IPS DF 4.7 (cell line): ENCODE results near the gene PLEKHD1.

Source experiments
- DNase-seq: peaks from one replicate; pipeline ENCODE4 v3.0.0-alpha.2; 2013; ENCODE audit warnings: low spot score; ENCODE audit errors: extremely low read depth

Gene PLEKHD1

DNA sequence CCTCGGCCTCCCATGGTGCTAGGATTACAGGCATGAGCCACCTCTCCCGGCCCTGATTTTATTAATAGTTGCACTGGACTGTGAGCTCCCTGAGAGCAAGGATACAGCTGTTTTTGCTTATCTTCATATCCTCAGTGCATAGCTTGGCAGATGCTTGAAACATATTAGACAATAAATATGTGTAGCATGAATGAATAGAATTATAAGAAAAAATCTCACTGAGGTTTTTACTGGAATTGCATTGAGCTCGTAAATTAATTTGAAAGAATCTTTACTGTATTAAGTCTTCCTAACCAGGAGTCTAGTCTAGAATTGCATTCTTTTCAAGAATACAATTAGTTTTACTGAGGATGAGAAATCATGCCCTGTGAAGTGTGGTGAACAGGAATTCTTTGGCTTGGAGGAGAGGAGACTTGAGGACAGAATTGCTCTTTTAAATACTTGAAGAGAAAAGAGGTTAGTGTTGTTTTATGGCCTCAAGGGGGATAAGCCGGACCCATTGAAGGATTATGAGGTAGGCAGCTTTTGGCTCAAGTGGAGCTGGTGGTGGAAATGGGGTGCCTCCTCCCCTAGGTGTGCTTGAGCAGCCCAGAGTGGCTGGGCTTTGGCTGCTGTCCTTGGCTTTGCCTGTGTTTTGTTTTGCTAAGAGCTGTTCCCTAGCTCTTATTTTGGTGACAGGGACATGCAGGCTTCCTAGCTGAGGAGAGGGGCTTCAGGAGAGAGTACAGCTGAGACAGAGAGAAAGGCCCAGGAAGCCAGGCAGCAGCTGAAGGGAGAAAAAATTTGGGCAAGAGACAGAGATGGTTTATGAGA lies 34.0 kb downstream of the PLEKHD1 start:
- DNase-seq, result no peak

DNA sequence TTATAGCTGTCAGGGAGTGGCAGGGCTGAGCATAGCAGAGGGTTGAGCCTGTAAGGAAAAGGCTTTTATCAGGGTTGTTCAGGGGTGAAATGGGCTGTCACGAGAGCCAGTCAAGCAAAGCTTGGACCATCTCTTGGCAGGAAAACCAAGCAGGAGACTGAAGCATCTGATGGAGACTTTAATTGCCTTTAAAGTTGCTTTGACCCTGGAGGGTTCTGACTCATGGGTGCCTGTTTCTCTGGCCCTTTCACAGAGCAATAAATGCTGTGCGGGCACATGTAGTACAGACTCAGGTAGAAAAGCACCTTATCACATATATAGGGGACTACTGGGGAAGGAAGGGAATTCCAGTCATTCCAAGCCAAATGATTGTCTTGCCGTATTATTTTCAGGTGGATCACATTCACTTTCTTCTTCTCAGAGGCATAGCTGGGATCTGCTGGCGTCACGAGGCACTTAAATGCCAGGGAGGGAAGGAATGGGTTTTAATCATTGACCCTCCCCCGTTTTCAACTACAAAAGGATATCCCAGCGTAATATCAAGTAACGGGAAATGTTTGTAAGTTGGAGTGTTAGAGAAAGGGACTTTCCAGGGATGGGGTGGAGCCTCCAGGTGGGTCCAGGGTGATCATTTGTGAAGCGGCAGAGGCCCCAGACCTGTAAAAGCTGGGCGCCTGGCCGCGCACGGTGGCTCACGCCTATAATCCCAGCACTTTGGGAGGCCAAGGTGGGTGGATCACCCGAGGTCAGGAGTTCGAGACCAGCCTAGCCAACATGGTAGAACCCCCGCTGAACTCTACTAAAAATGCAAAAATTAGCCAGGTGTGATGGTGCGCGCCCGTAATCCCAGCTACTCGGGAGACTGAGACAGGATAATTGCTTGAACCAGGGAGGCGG lies 34.9 kb downstream of the PLEKHD1 start:
- no peak for DNase-seq

DNA sequence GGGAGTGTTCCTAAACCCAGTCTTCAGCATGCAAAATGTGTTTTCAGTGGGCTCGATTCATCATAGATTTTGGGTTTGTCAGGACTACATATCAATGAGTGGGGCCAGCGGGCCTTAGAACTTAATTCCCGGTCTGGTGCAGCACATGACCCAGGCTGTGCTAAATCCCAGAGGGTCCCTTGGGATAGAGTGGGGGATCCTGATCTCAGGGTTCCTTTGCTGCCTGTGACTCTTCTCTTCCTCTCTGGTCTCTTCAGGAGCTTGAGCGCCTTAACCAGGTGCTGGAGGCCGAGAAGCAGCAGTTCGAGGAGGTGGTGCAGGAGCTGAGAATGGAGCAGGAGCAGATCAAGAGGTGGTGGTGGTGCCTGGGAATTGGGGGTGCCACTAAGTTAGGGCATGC lies 37.5 kb downstream of the PLEKHD1 start:
- no peak for DNase-seq

DNA sequence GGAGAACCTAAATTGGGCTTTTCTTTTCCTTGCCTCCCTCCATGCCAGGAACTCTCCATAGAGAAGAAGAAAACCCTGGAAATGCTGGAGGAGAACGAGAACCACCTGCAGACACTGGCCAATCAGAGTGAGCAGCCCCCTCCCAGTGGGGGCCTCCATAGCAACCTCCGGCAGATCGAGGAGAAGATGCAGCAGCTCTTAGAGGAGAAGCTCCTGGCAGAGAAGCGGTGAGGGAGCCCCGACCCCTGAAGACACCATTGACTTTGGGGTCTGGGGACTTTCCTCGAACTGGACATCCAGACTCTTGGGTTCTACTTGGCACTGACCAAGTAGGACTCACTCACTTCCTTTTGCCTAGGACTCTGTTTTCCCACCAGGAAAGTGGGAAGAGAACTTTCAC lies 41.4 kb downstream of the PLEKHD1 start:
- DNase-seq, result no peak

DNA sequence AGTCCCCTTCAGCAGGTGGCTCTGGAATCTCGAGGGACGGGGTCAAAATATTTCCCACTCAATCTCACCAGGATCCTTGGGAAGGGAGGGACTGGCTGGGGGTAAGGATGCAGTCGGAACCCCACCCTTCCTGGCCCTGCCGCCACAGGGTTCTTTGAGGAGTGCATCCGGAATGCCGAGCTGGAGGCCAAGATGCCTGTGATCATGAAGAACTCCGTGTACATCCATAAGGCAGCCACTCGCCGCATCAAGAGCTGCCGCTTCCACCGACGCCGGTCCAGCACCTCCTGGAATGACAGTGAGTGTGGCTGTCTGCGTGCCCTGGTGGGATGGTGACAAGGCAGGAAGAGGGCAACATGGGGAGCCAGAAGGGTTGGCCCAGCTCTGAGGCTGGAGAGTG lies 43.1 kb downstream of the PLEKHD1 start:
- DNase-seq, result no peak

DNA sequence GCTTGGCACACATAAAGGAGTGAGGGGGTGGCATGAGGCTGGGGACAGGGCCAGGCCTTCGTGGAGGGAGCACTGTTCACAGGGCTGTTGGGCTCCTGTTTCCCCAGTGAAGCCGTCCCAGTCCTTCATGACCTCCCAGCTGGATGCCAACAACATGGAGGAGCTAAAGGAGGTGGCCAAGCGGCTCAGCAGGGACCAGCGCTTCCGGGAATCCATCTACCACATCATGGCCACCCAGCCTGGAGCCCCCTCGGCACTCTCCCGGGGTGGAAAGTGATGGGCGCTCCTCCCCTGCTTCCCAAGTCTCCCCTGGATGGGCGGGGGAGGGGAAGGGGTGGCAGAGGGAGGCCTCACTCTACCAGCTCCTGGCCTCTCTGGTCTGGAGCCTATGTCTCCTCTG lies 43.6 kb downstream of the PLEKHD1 start:
- no peak for DNase-seq

DNA sequence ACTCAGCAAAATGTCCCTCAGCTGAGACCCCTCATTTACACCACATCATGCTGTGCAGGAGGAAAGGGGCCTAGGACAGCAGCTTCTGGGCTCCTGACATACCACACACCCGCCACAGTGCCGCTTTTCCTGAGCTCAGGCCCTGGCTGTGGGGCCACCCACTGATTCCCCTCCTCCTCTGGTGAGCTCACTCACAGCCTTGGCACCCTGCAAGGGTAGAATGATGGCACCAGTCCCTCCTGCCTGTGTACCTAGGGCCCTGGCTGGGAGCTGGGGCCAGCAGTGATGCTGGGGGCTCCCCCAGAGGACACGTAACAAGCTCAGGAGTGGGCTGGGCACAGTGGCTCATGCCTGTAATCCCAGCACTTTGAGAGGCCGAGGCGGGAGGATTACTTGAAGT lies 44.4 kb downstream of the PLEKHD1 start:
- DNase-seq, result no peak

DNA sequence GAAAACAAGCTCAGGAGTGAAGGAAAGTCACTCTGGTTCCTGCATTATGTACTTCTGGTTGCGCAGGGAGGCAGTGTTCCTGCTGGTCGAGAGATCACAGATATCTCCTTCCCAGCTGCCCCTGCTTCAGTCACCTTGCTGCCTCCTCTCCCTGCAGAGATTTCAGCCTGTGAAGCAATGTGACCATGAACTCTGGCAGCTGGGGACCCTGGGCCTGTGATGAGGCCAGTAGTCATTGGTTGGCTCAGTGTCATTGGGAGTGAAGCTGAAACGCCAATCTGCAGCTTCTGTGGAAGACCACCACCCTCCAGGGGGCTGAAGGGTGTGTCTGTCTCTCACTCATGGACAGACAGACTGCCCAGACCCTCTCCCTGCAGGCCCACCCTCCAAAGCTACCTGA lies 45.0 kb downstream of the PLEKHD1 start:
- no peak for DNase-seq

DNA sequence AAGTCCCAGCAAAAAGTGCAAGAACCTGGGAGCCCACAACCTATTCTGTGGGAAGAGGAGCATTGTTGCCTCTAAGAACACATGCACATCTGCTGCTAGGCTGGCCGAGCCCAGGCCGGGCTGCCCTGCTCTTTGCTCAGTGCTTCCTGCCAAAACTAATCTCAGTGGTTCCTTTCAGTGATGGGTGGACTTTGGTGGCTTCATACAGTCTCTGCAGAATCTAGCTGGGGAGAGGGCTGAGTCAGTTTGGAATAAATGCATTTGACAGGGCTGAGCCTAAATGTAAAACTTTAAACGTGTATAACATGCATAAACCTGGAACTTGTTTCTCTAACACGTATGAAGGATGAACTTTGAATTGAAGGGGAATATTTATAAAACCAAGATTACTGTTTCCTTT lies 45.6 kb downstream of the PLEKHD1 start:
- no peak for DNase-seq

DNA sequence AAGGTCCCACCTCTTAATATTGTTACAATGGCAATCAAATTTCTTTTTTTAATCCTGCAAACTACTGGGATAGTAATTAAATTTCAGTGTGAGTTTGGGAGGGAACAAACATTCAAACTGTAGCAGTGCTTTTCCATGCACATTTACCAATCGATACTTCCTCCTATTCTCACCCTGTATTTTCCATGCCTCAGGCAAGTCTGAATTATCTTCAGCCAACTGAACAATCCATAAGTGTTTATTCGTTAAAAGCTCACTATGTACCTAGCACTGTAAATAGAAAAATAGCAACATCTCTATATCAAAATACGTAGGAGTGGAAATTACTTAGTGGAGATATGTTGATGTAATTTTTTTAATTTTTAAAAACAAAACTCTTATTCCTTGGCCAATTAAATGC lies 46.6 kb downstream of the PLEKHD1 start:
- DNase-seq, result no peak

DNA sequence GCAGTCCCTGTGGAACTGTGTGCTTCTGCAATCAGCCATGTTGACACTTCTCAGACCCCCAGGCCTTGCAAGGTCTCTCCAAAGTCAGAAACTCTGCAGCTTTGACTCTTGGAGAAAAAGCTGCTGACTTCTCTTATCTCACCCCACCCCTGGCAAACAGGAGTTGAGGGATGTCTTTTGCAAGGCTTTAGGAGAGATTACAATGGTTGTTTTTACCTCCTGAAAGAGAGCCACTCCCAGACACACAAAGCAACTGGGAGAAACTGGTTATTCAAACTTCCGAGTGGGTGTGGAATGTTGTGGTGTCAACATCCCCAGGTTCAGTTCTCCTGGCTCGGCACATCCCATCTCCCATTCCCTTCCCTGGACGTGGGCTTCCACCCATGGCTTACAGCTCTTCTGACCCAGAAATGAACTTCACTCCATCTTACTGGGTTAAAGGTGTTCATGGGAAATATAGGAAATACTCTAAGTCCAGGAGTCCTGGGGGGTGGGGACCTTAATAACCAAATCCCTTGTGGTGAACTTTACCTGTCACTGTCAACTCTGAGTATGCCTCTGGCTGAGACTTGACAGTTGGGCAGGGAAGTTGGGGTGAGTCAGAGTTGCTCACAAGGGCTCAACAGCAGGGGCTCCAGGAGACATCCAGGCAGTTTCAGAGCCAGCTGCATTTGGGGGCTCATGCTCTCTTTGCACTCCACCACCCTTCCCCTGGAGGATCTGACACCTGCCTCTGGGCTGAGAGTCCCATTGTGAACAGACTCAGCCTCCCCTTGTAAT lies 48.2 kb downstream of the PLEKHD1 start:
- DNase-seq, result no peak

DNA sequence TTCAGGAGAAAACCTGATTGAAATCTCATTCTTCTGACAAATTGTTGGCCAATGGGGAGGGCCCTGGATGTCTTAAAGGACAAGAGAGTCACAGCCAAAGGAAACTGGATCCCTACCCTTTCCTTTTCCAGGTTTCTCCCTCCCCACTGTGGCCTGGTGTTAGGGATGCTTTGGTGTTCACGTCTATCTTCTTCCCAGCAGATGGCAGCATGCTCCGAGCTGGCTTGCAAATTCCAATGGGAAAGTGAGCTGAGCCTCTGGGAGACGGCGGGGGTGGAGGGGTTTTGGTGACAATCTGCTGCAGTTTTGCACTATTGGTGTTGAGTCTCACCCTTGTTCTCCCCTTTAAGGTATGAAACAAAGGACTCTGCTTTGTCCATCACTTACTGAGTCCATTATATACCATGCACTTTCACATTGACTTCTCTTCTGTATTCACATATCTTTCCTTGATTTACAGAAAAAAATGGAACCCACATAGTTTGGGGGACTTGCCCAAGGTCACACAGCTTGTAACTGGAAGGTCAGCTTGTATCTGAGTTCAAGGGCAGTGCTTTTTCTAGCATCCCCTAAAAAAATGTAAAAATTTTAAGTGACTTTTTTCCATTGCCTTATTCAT lies 50.8 kb downstream of the PLEKHD1 start:
- peak; percentile 49 for DNase-seq

DNA sequence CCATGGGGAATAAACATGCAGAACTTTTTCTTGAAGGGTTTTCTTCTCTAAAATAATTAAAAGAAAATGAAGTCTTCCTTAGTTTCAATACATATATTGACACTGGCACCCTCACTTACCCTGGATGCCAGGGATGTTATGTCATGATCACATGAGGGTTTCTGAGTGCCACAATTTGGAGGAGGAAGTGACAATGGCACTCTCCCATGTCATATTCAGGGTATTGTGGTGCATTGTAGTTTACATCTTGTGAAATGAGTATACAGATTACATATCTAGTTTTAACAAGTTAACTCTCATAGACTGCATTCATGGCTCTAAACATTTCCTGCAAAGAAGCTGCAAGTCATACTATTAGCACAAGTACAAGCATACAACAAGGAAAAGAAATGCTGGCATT lies 52.4 kb downstream of the PLEKHD1 start:
- no peak for DNase-seq

DNA sequence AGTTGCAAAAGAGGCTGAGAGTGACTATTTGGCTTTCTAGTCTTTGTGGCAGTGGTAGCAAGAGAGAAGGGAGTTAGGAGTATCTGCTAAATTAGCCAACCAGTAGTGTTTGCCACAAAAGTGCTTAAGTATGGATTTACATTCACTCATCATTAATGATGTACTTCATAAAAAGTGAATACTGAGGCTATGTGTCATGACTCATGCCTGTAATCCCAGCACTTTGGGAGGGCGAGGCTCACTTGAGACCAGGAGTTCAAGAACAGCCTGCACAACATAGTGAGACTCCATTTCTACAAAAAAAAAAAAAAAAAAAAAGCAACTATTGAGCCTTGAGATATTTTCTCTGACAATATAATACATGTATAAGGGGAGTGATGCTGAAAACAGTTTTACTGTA lies 53.4 kb downstream of the PLEKHD1 start:
- DNase-seq, result no peak

DNA sequence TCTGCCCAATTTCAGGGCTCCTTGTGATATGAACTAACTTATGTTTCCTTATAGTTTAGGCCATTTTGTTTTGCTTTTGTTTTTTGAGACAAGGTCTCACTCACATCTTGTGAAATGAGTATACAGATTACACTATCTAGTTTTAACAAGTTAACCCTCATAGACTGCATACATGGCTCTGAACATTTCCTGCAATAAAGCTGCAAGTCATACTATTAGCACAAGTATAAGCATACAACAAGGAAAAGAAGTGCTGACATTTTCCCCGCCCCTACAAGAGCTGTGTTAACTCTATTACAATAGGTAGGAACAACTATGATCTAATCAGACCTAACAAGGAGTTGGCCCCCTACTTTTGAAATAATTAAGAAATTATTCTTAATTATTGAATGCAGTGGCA lies 54.2 kb downstream of the PLEKHD1 start:
- DNase-seq, result no peak

DNA sequence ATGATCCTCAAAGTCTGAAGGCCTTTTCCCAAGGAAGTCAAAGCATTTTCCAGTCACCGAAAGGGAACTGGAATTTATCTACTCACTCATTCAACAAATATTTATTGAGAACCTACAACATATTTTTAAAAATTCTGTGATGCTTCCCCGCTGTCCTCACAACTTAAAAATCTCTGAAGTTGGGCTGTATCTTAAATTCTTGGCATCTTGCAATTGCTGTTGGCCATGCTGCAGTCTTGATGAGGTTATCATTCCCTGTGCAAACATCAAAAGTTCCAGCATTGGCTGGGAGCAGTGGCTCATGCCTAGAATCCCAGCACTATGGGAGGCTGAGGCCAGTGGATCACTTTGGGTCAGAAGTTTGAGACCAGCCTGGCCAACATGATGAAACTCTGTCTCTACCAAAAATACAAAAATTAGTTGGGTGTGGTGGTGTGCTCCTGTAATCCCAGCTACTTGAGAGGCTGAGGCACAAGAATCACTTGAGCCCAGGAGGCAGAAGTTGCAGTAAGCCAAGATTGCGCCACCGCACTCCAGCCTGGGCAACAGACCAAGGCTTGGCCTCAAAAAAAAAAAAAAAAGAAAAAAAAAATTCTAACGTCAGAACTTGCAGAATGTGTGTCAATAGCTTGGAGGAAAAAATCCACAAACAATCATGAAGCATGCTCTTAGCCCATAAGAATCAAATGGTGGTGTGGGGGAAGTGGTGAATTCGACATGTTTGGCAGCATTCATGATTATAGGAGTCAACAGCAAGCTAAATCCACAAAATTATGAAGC lies 55.3 kb downstream of the PLEKHD1 start:
- DNase-seq, result no peak

DNA sequence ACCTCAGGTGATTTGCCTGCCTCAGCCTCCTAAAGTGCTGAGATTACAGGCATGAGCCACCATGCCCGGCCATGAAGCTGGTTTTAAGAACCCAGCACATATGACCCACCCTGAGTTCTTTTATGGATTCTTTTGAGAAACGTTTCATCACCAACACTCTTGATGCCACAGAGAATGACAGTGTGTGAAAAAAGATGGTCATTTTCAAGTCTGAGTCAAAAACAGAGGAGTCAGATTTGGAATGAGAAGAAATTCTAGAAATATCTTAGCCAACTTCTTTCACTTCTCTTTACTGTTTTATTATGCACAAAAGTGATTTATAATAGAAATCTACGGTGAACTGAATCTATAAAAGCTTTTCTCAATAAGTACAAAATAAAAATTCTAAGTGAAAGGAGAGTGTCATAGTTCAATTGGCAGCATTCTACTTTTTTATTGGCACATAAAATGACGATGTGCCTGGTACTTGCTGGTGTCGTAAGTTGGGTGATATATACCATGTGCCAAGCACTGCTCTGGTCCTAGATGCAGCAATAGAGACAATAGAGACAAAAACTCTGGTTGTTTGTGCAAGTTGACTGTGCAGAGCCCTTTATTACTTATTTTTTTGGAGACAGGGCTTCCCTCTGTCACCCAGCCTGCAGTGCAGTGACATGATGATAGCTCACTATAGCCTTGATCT lies 56.3 kb downstream of the PLEKHD1 start:
- DNase-seq, result no peak

DNA sequence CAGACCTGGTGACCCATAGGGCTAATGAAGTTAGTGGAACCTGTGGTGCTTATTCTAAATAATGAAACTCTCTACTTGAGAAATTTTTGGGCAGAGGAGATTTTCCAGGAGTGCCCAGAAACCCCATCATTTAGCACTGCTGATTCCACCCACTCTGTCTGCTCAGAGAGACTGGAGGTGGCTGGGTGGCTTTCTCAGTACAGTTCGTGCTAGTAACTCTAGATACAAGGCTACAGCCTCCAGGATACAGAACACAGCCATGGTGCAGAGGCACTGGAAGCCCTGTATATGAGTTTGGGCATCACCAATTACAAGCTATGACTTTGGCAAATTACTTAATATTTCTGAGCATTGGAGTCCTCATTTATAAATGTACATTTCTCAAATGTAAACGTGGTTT lies 57.8 kb downstream of the PLEKHD1 start:
- no peak for DNase-seq

DNA sequence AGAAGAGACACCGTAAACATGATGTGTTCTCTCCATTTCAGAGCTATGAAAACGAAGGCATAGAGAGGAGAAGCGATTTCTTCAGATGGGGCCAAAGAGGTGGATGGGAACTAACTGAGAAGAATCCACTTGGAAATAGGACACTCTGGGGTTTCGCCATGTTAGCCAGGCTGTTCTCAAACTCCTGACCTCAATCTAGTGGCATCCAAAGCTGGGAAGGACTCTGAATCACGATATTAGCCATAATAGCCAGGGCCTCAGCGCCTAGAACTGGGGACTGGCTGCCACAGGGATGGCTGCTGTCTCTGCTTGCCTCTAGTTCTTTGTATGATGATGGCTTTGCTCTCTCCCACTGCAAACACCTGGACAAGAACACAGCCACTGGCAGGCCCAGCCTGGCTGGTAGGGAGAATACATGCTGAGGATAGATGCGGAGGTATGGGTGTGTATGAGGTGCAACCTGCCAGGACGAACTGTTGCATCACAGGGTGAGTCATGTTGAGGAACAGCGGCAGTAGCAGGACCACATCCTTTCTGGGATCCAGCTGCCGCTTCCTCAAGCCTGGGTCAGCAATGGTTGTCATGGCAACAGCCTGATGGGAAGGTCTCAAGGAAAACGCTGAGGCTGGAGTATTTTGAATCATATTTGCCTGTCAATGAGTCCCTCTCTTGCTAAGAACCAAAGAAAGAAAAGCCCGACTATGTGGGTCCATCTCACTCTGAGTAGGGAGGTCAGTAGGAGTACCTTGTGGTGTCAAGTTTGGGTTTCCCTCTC lies 59.0 kb downstream of the PLEKHD1 start:
- DNase-seq, result no peak
